CD4-positive, alpha-beta T cell (primary cell): ENCODE results near the gene ASS1. TPM values are rescaled to one million over a fixed set of nuclear protein-coding genes. Genes with fewer than 3 reads are reported as not detected.

Experiments
- ATAC-seq: fragments of 200-7000 bp; cut with Tn5 transposase; one replicate; pipeline ENCODE4 v1.10.0; 2022; ENCODE audit warnings: mild to moderate bottlenecking; ENCODE audit not compliant: poor library complexity
- CTCF ChIA-PET: fragments of 350-600 bp; sonication (Branson Sonifier 250); formaldehyde crosslinking; loops from one replicate; lab custom pipeline; 2021; ENCODE audit warnings: antibody characterized with exemption, inconsistent platforms; lab: Charles Lee
- POLR2A ChIA-PET: fragments of 350-600 bp; sonication (Branson Sonifier 250); formaldehyde crosslinking; loops from one replicate; lab custom pipeline; 2021; ENCODE audit warnings: antibody characterized with exemption, inconsistent platforms; lab: Charles Lee
- DNase-seq, 14 experiments: peaks; one replicate each; pipeline ENCODE4 v3.0.0-alpha.2; 2013 to 2020; ENCODE audit warnings: mixed read lengths in 2 of 14
- H3K27ac ChIP-seq, 2 donors: one replicate each; pipeline versions ENCODE4 v1.5.1 to v1.7.0; 2013; ENCODE audit warnings: low read length in 2 of 2, low read depth in 1 of 2, mild to moderate bottlenecking in 1 of 2
- H3K27me3 ChIP-seq, 2 experiments: 1 replicate in 1 of 2; 2 replicates in 1 of 2; pipeline versions ENCODE4 v1.6.1 to v1.7.0; 2013; ENCODE audit warnings: low read length in 2 of 2, control low read depth in 1 of 2, mild to moderate bottlenecking in 1 of 2, moderate library complexity in 1 of 2; ENCODE audit not compliant: insufficient read depth in 2 of 2, control insufficient read depth in 1 of 2
- H3K36me3 ChIP-seq: one replicate; pipeline ENCODE4 v1.6.1; 2013; ENCODE audit warnings: low read length, control low read depth; ENCODE audit not compliant: insufficient read depth
- H3K4me1 ChIP-seq: one replicate; pipeline ENCODE4 v1.6.1; 2013; ENCODE audit warnings: low read length, control low read depth; ENCODE audit not compliant: insufficient read depth
- H3K4me3 ChIP-seq: one replicate; pipeline ENCODE4 v1.5.1; 2013; ENCODE audit warnings: mild to moderate bottlenecking, low read length, moderate library complexity
- H3K9me3 ChIP-seq, 2 experiments: 1 replicate in 1 of 2; 2 replicates in 1 of 2; pipeline versions ENCODE4 v1.6.1 to v1.7.0; 2013; ENCODE audit warnings: low read length in 2 of 2, mild to moderate bottlenecking in 2 of 2, control low read depth in 1 of 2, moderate library complexity in 1 of 2; ENCODE audit not compliant: control insufficient read depth in 1 of 2, insufficient read depth in 1 of 2
- H3K27ac Mint-ChIP-seq: one replicate; pipeline ENCODE4 v1.8.0; 2020; ENCODE audit warnings: mixed read lengths
- H3K27me3 Mint-ChIP-seq: one replicate; pipeline ENCODE4 v1.8.0; 2021; ENCODE audit warnings: mixed read lengths
- H3K36me3 Mint-ChIP-seq: one replicate; pipeline ENCODE4 v1.8.0; 2021; ENCODE audit warnings: low read depth, mixed read lengths
- H3K4me1 Mint-ChIP-seq: one replicate; pipeline ENCODE4 v1.8.0; 2021; ENCODE audit warnings: low read depth, mixed read lengths
- H3K4me3 Mint-ChIP-seq: one replicate; pipeline ENCODE4 v1.8.0; 2020; ENCODE audit warnings: mild to moderate bottlenecking, mixed read lengths
- H3K9me3 Mint-ChIP-seq: one replicate; pipeline ENCODE4 v1.8.0; 2020; ENCODE audit warnings: mixed read lengths
- intact Hi-C, 2 experiments: fragments of 100-400 bp; cut with DNase I in 1 of 2; cut with micrococcal nuclease in 1 of 2; formaldehyde crosslinking; loops; one replicate each; pipeline versions ENCODE4 v1.15.1 to v1.9.0; 2023 to 2025; cut with DNase I, micrococcal nuclease
- total RNA-seq, 174 experiments: library from RNA in 2 of 174; stranded (reverse) in 2 of 174; gene quantifications; one replicate each; pipeline ENCODE4 v1.2.3 and lab custom pipeline; 2021 to 2026
- TF ChIP-seq, protein P1 (sequence below): fragments of 200-600 bp; IDR thresholded peaks from one replicate; pipeline ENCODE4 v1.8.0; 2022; ENCODE audit warnings: antibody characterized with exemption, mild to moderate bottlenecking

ASS1 gene
- total RNA-seq, 2 experiments from 2014 or later = not detected

GRCh38 chr9:130437011-130437789, 7.6 kb upstream of the ASS1 start:
- peaks cover 9 to 17% of the 10 kb centered on the region in 2 experiments for H3K9me3 ChIP-seq
- peaks cover 5% of the 10 kb centered on the region for H3K9me3 Mint-ChIP-seq
- no peak overlapping the region for H3K27ac ChIP-seq
- ChIA-PET CTCF (no interaction called here), POLR2A (no interaction called here)
- H3K36me3 ChIP-seq = no peaks in the 10 kb centered on the region
- peaks cover 8% of the 10 kb centered on the region for H3K4me1 ChIP-seq
- H3K36me3 Mint-ChIP-seq = no peaks in the 10 kb centered on the region
- no peak overlapping the region for H3K4me3 ChIP-seq
- H3K4me3 Mint-ChIP-seq = no peak overlapping the region
- H3K27me3 Mint-ChIP-seq = peaks cover 55% of the 10 kb centered on the region
- intact Hi-C loops = no loop called here
- H3K27me3 ChIP-seq = peaks cover 28 to 37% of the 10 kb centered on the region in 2 experiments
- H3K4me1 Mint-ChIP-seq = no peaks in the 10 kb centered on the region
- H3K27ac Mint-ChIP-seq = no peak overlapping the region
- ATAC-seq (no peak), DNase-seq (no peak)
- TF ChIP-seq, protein P1, sequence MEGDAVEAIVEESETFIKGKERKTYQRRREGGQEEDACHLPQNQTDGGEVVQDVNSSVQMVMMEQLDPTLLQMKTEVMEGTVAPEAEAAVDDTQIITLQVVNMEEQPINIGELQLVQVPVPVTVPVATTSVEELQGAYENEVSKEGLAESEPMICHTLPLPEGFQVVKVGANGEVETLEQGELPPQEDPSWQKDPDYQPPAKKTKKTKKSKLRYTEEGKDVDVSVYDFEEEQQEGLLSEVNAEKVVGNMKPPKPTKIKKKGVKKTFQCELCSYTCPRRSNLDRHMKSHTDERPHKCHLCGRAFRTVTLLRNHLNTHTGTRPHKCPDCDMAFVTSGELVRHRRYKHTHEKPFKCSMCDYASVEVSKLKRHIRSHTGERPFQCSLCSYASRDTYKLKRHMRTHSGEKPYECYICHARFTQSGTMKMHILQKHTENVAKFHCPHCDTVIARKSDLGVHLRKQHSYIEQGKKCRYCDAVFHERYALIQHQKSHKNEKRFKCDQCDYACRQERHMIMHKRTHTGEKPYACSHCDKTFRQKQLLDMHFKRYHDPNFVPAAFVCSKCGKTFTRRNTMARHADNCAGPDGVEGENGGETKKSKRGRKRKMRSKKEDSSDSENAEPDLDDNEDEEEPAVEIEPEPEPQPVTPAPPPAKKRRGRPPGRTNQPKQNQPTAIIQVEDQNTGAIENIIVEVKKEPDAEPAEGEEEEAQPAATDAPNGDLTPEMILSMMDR = no peak

- Mint-ChIP-seq H3K4me1 (no peaks in the 10 kb centered on the region), H3K4me3 (no peak overlapping the region), H3K9me3 (peaks cover 5% of the 10 kb centered on the region), H3K36me3 (no peaks in the 10 kb centered on the region), H3K27me3 (peaks cover 56% of the 10 kb centered on the region), H3K27ac (no peak overlapping the region)
- Histone ChIP-seq H3K4me1 (peaks cover 4% of the 10 kb centered on the region), H3K27ac (no peak overlapping the region), H3K27me3 (peaks cover 25 to 29% of the 10 kb centered on the region in 2 experiments), H3K36me3 (no peaks in the 10 kb centered on the region), H3K9me3 (peaks cover 9 to 19% of the 10 kb centered on the region in 2 experiments), H3K4me3 (no peak overlapping the region)
- TF ChIP-seq, protein P1 = no peak
- CTCF ChIA-PET = no interaction called here
- DNase-seq (no peak), ATAC-seq (no peak)
- intact Hi-C loops = no loop called here
- POLR2A ChIA-PET = no interaction called here
These were observed 6.3 kb upstream of the ASS1 start for GRCh38 chr9:130438382-130438981.

DNA sequence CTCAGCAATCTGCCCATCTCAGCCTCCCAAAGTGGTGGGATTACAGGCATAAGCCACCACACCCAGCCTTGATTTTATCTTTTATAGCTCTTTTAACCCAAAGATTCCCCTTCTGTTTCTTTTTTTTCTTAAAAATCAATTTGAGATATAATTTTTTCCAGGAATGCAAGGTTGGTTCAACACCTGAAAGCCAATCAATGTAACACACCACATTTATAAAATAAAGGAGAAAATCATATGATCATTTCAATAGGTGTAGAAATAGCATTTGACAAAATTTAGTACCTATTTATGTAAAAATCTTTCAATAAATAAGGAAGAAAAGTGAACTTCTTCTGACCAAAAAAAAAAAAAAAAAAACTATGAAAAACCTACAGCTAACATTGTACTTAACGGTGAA, 3.7 kb upstream of the ASS1 start:
- Mint-ChIP-seq H3K36me3 (no peaks in the 10 kb centered on the region), H3K4me3 (no peak overlapping the region), H3K9me3 (peaks cover 5% of the 10 kb centered on the region), H3K27me3 (peaks cover 50% of the 10 kb centered on the region), H3K4me1 (no peaks in the 10 kb centered on the region), H3K27ac (no peak overlapping the region)
- ChIA-PET CTCF (no interaction called here), POLR2A (no interaction called here)
- intact Hi-C loops = no loop called here
- Histone ChIP-seq H3K4me3 (no peak overlapping the region), H3K9me3 (peaks cover 9 to 33% of the 10 kb centered on the region in 2 experiments), H3K27ac (no peak overlapping the region), H3K4me1 (peaks cover 7% of the 10 kb centered on the region), H3K27me3 (peaks cover 30 to 42% of the 10 kb centered on the region in 2 experiments), H3K36me3 (no peaks in the 10 kb centered on the region)
- no peak for DNase-seq
- TF ChIP-seq, protein P1 = no peak
- ATAC-seq = no peak
